Activated CD4-positive, alpha-beta T cell treated with anti-CD3 and anti-CD28 coated beads, Interleukin-2, amount 50 U/mL, for 48 hours (primary cell): ENCODE data around the gene KDF1.

ENCODE experiments used
- DNase-seq, 2 experiments: peaks; one replicate each; pipeline ENCODE4 v3.0.0-alpha.2; 2020

KDF1 gene

GRCh38 chr1:26913754-26914619, 46.3 kb downstream of the KDF1 start, which contains the start of gene NR0B2:
Gene NR0B2, minus strand, starts transcription at chr1:26913975. Its CDS starts 35 bp downstream, at chr1:26913940.
- no peak for DNase-seq

GRCh38 chr1:26913389-26913753, 46.9 kb downstream of the KDF1 start:
- no peak for DNase-seq

- DNase-seq, result no peak
Observed at GRCh38 chr1:26912147-26912490, 48.1 kb downstream of the KDF1 start.

- no peak for DNase-seq
Observed at GRCh38 chr1:26911399-26912146, 48.7 kb downstream of the KDF1 start.

- DNase-seq, result no peak
Observed at GRCh38 chr1:26910343-26911160, 49.7 kb downstream of the KDF1 start.

- no peak for DNase-seq
Observed at GRCh38 chr1:26909951-26910342, 50.3 kb downstream of the KDF1 start.

GRCh38 chr1:26907071-26907917, 53.0 kb downstream of the KDF1 start:
- DNase-seq, result no peak

GRCh38 chr1:26900815-26901511, 59.3 kb downstream of the KDF1 start:
- no peak for DNase-seq

GRCh38 chr1:26900001-26900814, 60.1 kb downstream of the KDF1 start, which contains the start of gene GPATCH3:
Gene GPATCH3, minus strand, starts transcription at chr1:26900467. Its CDS starts 25 bp downstream, at chr1:26900442.
- peak; percentile 88 to 91 for DNase-seq
